ENCODE results near the gene KCNMA1. TPM values are rescaled to one million over a fixed set of nuclear protein-coding genes. Genes with fewer than 3 reads are reported as not detected.
"Not testable (repeated sequence)": the region's sequence is repeated elsewhere in the genome, so short reads cannot be mapped to it uniquely, and the experiment has no call there.

The KCNMA1 gene
- polyA plus RNA-seq, 1 donor from 2014 or later = 60.8 TPM

DNA sequence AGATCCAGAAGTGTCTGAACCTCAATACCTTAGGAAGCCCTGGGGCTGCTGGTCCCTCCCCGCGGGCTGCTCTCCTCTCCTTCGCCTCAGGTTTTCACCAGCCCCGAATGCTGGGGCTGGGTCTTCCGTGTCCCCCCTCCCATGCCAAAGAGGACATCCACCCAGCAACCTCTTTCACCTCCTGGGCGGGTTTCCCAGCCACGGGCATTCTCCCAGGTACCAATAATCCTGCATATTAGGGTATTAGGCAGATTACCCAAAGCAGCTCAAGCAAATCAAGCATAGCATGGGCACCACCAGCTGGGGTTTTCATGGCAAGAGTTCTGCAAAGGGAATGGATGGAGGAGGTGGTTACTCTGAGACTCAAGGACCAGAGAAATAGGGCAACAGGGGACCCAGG, 224.4 kb downstream of the KCNMA1 start:
- H3F3A ChIP-seq (ENCODE audit: insufficient read depth, low read length, poor library complexity, severe bottlenecking) = no peaks in the 10 kb centered on the region
- no peak overlapping the region for H2AFZ ChIP-seq (ENCODE audit: low read depth, low read length)
- no peak overlapping the region for H3K4me2 ChIP-seq (ENCODE audit: low read length)
- H3K4me3 ChIP-seq (ENCODE audit: low read length) = no peak overlapping the region
- H4K20me1 ChIP-seq (ENCODE audit: insufficient read depth) = no peaks in the 10 kb centered on the region
- no peaks in the 10 kb centered on the region for H3K27me3 ChIP-seq (ENCODE audit: insufficient read depth, low read depth, low read length)
- no peaks in the 10 kb centered on the region for H3K79me2 ChIP-seq (replicated peaks; ENCODE audit: insufficient read depth, low read length)
- no peaks in the 10 kb centered on the region for H3K9me3 ChIP-seq (ENCODE audit: low read length)
- no peaks in the 10 kb centered on the region for H3K36me3 ChIP-seq (ENCODE audit: insufficient read depth, low read length)
- TF ChIP-seq MXI1 (conservative IDR thresholded peaks at IDR 0.05; ENCODE audit: poor library complexity, severe bottlenecking) (no peak), POLR2AphosphoS5 (IDR thresholded peaks at IDR 0.05) (no peak), EP300 (conservative IDR thresholded peaks at IDR 0.05; ENCODE audit: poor library complexity, severe bottlenecking) (no peak), RAD21 (conservative IDR thresholded peaks at IDR 0.05) (no peak)
- TF ChIP-seq, protein P1, sequence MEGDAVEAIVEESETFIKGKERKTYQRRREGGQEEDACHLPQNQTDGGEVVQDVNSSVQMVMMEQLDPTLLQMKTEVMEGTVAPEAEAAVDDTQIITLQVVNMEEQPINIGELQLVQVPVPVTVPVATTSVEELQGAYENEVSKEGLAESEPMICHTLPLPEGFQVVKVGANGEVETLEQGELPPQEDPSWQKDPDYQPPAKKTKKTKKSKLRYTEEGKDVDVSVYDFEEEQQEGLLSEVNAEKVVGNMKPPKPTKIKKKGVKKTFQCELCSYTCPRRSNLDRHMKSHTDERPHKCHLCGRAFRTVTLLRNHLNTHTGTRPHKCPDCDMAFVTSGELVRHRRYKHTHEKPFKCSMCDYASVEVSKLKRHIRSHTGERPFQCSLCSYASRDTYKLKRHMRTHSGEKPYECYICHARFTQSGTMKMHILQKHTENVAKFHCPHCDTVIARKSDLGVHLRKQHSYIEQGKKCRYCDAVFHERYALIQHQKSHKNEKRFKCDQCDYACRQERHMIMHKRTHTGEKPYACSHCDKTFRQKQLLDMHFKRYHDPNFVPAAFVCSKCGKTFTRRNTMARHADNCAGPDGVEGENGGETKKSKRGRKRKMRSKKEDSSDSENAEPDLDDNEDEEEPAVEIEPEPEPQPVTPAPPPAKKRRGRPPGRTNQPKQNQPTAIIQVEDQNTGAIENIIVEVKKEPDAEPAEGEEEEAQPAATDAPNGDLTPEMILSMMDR (IDR thresholded peaks at IDR 0.05; ENCODE audit: poor library complexity, severe bottlenecking) = no peak
- TF ChIP-seq, protein P2, sequence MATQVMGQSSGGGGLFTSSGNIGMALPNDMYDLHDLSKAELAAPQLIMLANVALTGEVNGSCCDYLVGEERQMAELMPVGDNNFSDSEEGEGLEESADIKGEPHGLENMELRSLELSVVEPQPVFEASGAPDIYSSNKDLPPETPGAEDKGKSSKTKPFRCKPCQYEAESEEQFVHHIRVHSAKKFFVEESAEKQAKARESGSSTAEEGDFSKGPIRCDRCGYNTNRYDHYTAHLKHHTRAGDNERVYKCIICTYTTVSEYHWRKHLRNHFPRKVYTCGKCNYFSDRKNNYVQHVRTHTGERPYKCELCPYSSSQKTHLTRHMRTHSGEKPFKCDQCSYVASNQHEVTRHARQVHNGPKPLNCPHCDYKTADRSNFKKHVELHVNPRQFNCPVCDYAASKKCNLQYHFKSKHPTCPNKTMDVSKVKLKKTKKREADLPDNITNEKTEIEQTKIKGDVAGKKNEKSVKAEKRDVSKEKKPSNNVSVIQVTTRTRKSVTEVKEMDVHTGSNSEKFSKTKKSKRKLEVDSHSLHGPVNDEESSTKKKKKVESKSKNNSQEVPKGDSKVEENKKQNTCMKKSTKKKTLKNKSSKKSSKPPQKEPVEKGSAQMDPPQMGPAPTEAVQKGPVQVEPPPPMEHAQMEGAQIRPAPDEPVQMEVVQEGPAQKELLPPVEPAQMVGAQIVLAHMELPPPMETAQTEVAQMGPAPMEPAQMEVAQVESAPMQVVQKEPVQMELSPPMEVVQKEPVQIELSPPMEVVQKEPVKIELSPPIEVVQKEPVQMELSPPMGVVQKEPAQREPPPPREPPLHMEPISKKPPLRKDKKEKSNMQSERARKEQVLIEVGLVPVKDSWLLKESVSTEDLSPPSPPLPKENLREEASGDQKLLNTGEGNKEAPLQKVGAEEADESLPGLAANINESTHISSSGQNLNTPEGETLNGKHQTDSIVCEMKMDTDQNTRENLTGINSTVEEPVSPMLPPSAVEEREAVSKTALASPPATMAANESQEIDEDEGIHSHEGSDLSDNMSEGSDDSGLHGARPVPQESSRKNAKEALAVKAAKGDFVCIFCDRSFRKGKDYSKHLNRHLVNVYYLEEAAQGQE (IDR thresholded peaks at IDR 0.05; ENCODE audit: borderline replicate concordance) = no peak
- H3K9ac ChIP-seq (ENCODE audit: low read length) = no peak overlapping the region
- no peaks in the 10 kb centered on the region for H3K9me2 ChIP-seq (ENCODE audit: insufficient read depth, low read length)
- no peak overlapping the region for H3K27ac ChIP-seq (ENCODE audit: low read length)

DNA sequence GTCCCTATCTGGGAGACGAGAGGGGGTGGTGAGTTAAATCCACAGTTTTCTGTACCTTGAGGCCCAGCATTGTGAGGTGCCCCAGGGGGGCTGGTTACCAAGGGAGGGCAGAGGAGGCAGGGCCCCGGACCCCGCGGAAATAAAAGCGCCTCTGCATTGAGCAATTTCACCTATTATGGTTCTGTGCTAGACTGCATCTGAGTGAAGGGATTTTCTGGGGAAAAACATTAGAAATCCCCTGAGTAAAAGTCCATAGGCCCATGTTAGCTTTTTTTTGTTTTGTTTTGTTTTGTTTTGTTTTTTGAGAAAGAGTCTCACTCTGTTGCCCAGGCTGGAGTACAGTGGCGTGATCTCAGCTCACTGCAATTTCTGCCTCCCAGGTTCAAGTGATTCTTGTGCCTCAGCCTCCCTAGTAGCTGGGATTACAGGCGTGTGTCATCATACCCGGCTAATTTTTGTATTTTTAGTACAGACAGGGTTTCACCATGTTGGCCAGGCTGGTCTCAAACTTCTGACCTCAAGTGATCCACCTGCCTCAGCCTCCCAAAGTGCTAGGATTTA, 225.0 kb downstream of the KCNMA1 start:
- not testable (repeated sequence) for H2AFZ ChIP-seq (ENCODE audit: low read depth, low read length); H3F3A ChIP-seq (ENCODE audit: insufficient read depth, low read length, poor library complexity, severe bottlenecking); H4K20me1 ChIP-seq (ENCODE audit: insufficient read depth)

DNA sequence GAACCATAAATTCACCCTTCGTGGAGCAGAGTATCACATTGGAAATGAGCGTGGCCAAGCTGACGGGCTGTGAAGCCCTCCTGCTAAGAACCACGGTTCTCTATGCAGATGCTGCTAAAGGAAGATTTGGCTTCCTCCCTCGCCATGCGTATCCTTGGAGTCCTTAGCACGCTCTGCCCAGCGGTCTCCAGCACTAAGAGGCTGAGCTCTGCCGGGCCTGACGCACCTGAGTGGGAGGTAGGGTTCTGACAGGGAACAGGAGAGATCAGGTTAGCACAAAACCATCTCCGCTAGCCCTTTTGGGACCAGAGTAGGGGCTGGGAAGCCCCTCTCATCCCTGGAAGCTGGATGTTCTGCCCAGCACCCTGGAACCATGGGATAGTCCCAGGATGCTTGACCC, 225.8 kb downstream of the KCNMA1 start:
- no peaks in the 10 kb centered on the region for H4K20me1 ChIP-seq (ENCODE audit: insufficient read depth)
- no peak overlapping the region for H3K9ac ChIP-seq (ENCODE audit: low read length)
- no peaks in the 10 kb centered on the region for H3K79me2 ChIP-seq (replicated peaks; ENCODE audit: insufficient read depth, low read length)
- no peak overlapping the region for H2AFZ ChIP-seq (ENCODE audit: low read depth, low read length)
- H3F3A ChIP-seq (ENCODE audit: insufficient read depth, low read length, poor library complexity, severe bottlenecking) = no peaks in the 10 kb centered on the region
- no peaks in the 10 kb centered on the region for H3K27me3 ChIP-seq (ENCODE audit: insufficient read depth, low read depth, low read length)
- H3K9me3 ChIP-seq (ENCODE audit: low read length) = no peaks in the 10 kb centered on the region
- no peak overlapping the region for H3K4me3 ChIP-seq (ENCODE audit: low read length)
- H3K36me3 ChIP-seq (ENCODE audit: insufficient read depth, low read length) = no peaks in the 10 kb centered on the region
- no peak overlapping the region for H3K27ac ChIP-seq (ENCODE audit: low read length)
- H3K4me2 ChIP-seq (ENCODE audit: low read length) = no peak overlapping the region
- TF ChIP-seq POLR2AphosphoS5 (IDR thresholded peaks at IDR 0.05) (no peak), EP300 (conservative IDR thresholded peaks at IDR 0.05; ENCODE audit: poor library complexity, severe bottlenecking) (no peak), RAD21 (conservative IDR thresholded peaks at IDR 0.05) (no peak), EZH2 (IDR thresholded peaks at IDR 0.05; ENCODE audit: borderline replicate concordance, insufficient read depth, low read length, poor library complexity, severe bottlenecking) (no peak), TAF1 (IDR thresholded peaks at IDR 0.05; ENCODE audit: low read depth) (no peak), SMC3 (conservative IDR thresholded peaks at IDR 0.05; ENCODE audit: poor library complexity) (no peak), MXI1 (conservative IDR thresholded peaks at IDR 0.05; ENCODE audit: poor library complexity, severe bottlenecking) (no peak)
- TF ChIP-seq, protein P2 (IDR thresholded peaks at IDR 0.05; ENCODE audit: borderline replicate concordance) = no peak
- TF ChIP-seq, protein P1 (IDR thresholded peaks at IDR 0.05; ENCODE audit: poor library complexity, severe bottlenecking) = no peak
- no peaks in the 10 kb centered on the region for H3K9me2 ChIP-seq (ENCODE audit: insufficient read depth, low read length)

More for the DNA sequence above, 225.0 kb downstream of the KCNMA1 start:
- not testable (repeated sequence) for H3K4me3 ChIP-seq (ENCODE audit: low read length); H3K27me3 ChIP-seq (ENCODE audit: insufficient read depth, low read depth, low read length); H3K79me2 ChIP-seq (replicated peaks; ENCODE audit: insufficient read depth, low read length); H3K9me2 ChIP-seq (ENCODE audit: insufficient read depth, low read length); H3K9ac ChIP-seq (ENCODE audit: low read length); H3K9me3 ChIP-seq (ENCODE audit: low read length); H3K4me2 ChIP-seq (ENCODE audit: low read length); H3K27ac ChIP-seq (ENCODE audit: low read length); H3K36me3 ChIP-seq (ENCODE audit: insufficient read depth, low read length)

Measured in neural cell (in vitro differentiated cells).